IPS DF 4.7 (cell line): ENCODE data around the gene IL21R.
"Not testable (repeated sequence)": the region's sequence is repeated elsewhere in the genome, so short reads cannot be mapped to it uniquely, and the experiment has no call there.

Source experiments
- DNase-seq: peaks from one replicate; pipeline ENCODE4 v3.0.0-alpha.2; 2013; ENCODE audit warnings: low spot score; ENCODE audit errors: extremely low read depth

Gene IL21R

GRCh38 chr16:27374804-27375425, 27.1 kb upstream of the IL21R start:
- peak; percentile 89 for DNase-seq

- DNase-seq = no peak
Observed at GRCh38 chr16:27377666-27378485, 24.1 kb upstream of the IL21R start.

- DNase-seq = no peak
Observed at GRCh38 chr16:27378871-27379481, 23.0 kb upstream of the IL21R start.

- DNase-seq = no peak
Observed at GRCh38 chr16:27379919-27380318, 22.1 kb upstream of the IL21R start.

GRCh38 chr16:27381236-27381635, 20.7 kb upstream of the IL21R start:
- no peak for DNase-seq

GRCh38 chr16:27381974-27382855, 19.8 kb upstream of the IL21R start:
- DNase-seq = no peak

GRCh38 chr16:27383556-27384243, 18.3 kb upstream of the IL21R start:
- DNase-seq = no peak

- DNase-seq = no peak
Observed at GRCh38 chr16:27384425-27384824, 17.5 kb upstream of the IL21R start.

- DNase-seq = no peak
Observed at GRCh38 chr16:27385398-27385797, 16.6 kb upstream of the IL21R start.

- DNase-seq = no peak
Observed at GRCh38 chr16:27386674-27387073, 15.3 kb upstream of the IL21R start.

- no peak for DNase-seq
Observed at GRCh38 chr16:27387724-27388123, 14.2 kb upstream of the IL21R start.

- no peak for DNase-seq
Observed at GRCh38 chr16:27389272-27389961, 12.6 kb upstream of the IL21R start.

- DNase-seq = no peak
Observed at GRCh38 chr16:27390151-27390550, 11.8 kb upstream of the IL21R start.

GRCh38 chr16:27392671-27393070, 9.3 kb upstream of the IL21R start:
- DNase-seq = no peak

GRCh38 chr16:27394516-27394915, 7.5 kb upstream of the IL21R start:
- no peak for DNase-seq

- not testable (repeated sequence) for DNase-seq
Observed at GRCh38 chr16:27398341-27398893, 3.6 kb upstream of the IL21R start.

GRCh38 chr16:27398894-27399853, 2.8 kb upstream of the IL21R start:
- no peak for DNase-seq

- no peak for DNase-seq
Observed at GRCh38 chr16:27399969-27400368, 2.0 kb upstream of the IL21R start.
